Measurements from ENCODE around the gene DHX32.
A peak's percentile ranks its signal among the peaks of the same experiment; 100 is the strongest.
"Not testable (repeated sequence)": the region's sequence is repeated elsewhere in the genome, so short reads cannot be mapped to it uniquely, and the experiment has no call there.

DHX32 gene

DNA sequence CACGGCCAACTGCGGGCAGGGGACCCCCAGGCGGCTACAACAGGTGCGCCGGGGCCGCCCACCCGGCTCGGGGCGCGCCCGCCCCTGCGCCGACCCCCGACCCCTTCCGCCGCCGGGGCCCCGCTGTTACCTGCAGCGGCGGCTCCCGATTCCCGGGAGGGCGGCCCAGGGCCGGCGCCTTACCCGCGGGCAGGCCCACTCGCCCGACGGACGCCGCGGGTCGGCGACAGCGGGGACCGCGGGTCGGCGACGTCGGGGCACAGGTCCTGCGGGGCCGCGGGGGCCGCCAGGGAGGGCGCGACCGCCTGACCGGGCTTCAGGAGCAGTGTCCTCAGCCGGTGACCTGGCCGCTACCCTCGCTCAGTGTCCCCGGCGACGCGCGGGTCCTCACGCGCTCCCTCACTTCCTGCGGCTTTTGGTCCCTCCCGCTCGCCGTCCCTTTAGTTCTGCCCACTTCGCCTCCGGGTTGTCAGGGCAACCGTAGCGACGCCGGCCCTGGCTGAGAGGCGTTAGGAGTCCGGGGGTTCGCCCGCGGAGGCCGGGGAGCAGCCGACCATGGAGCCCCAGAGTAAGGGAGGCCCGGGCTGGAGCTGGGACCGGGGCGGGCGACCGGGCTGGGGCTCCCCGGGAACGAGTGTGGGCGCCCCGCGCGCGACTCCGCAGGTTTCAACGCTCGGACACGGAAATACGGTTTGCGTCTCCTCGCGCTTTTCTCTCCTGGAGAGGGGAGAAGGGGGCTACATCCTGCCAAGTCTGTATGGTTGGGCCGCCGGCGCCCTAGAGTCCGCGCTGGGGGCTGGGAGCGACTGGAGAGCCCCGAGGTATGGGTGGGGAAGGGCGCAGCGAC is 15.2 kb upstream of the DHX32 start, which contains the start of gene FANK1:
Gene FANK1 (plus strand): TSS at position 477 of the 847 bp plus-strand sequence. CDS start 79 bp downstream, at position 556.
- peak; percentile 85 for DNase-seq
- peak; percentile 75 for ATAC-seq

DNA sequence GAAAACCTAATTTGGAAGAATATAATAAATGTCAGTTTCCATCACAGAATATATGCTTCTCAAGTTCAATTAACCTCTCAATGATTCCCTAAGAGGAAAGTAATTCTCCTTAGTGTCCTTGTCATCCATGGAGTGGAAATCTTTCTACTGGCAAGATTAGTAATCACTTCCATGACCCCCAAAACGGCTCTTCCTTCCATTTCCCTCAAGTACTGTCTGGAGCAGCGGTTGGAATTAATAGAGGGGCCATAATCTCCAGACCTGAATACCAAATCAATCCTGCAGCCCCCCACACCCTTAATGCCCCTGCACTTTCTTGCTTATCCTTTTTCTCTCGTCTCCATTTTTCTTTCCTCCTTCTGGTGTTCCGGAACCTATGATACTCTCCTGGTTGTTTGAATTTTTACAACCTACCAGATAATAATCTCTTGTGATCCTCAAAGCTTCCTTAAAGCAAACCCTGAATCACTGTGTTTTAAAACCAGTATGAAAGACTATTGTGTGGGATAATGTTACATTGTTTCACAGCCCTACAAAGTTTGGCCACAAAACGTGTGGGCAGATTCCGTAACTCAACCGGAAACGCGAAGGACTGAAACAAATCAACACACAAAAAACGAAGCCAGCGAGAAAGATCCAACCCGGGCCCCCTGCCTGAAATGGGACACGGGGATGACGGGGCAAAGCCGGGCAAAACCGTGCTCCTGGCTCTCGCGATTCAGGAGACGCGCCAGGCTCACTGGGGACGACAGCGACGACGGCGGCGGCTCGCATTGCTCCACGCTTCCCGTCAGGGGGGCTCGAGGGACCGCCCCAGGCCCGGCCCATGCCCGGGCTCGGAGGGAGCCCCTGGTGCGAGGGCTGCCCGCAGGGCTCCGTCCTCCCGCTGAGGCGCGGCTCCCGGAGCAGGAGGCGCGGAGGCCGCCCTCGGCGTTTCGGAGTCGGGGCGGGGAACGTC is 14.3 kb upstream of the DHX32 start:
- peak; percentile 77 for ATAC-seq
- DNase-seq: peak; percentile 61

DNA sequence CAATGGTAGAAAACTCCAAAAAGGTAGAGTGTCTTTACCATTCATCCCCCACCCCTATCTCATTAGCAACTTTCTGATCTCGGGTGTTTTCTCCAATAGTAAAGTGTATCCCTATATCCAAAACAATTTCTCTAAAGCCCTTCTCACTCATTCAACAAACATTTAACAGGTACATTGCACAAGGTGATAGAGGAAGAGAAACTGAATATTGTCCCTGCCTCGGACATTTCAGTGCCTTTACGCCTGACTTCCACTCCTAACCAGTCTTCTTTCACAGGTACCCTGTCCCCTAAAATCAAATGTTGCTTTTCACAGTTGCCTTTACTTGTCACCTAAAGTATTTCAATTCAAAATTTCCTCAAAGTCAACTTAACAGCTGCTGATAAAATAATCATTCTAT is 13.1 kb upstream of the DHX32 start:
- ATAC-seq, DNase-seq: not testable (repeated sequence)

DNA sequence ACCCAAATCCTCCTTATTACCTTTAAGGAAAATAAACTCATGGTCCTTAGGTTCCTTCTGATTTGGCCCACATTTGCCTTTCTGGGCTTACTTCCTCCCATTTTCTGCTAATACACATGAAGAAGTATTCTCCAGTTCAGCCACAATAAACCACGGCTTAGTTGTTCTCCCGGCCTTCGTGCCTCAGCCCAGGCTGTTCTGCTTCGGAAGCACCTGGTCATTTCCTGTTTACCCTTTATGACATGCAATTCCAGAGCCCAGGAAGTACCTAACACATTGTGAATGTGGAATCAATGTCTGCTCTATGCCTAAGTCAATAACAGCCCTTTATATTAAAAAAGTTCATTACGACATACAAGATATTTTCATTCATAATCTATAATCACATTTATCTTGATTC is 11.3 kb upstream of the DHX32 start:
- DNase-seq, ATAC-seq: not testable (repeated sequence)

DNA sequence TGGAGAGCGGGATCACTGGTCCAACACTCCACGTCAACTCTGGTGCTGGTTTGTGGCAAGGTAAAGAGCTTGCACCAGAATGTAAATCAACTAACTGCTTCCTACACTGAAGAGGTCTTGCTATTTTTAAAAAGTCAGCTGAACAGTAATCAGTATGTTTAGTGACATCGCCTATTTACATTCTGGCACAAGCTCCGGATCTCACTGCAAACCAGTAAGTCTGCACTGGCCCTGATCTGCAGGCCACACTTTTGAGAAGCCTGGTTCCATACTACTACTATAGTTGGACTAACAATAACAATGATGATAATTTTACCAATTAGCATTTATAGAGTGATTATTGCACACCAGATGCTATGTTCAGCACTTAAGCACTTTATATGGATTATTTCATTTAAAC is 8.3 kb upstream of the DHX32 start:
- not testable (repeated sequence) for DNase-seq, ATAC-seq

DNA sequence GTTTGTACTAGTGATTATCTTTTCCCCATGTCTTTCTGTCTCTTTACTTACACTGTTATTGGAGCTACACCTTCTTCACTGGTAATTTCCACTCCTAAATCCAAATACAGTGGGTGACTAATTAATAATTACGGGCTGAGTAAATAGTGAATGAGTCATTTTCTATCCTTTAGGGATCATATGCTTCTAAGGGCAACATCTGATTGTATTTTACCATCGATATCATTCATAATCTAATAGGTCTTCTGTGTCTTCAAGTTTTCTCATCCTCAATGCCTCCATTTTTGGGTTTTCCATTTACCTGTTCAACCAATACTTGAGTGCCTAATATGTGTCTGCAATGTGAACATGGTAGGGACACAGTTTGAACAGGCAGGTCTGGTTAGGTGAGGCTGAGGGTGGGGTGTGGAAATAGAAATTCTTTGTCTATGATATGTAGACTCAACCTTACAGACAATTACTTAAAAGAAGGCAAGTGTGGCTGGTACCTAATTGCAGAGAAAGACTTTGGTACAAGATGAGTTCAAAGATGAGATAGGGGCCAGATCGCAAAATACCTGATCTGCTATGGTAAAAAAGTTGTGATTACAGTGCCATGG is 5.9 kb upstream of the DHX32 start:
- ATAC-seq (no peak), DNase-seq (no peak)

DNA sequence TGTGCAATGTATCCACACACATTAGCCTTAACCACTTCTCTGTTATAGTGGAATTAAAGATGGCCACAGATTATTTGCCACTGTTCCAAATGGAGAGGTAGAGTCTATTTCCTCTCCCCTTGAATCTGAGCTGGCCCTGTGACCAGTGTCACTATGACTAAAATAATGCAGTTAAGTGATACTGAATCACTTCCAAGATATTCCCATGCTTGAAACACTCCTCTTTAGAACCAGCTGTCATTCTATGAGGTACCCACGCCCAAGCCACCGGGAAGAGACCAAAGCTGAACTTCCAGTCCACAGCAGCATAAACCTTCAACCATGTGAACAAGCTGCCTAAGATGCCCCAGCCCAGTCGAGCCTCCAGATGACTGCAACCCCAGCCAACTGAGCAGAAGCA is 2.1 kb upstream of the DHX32 start:
- ATAC-seq (no peak), DNase-seq (no peak)

DNA sequence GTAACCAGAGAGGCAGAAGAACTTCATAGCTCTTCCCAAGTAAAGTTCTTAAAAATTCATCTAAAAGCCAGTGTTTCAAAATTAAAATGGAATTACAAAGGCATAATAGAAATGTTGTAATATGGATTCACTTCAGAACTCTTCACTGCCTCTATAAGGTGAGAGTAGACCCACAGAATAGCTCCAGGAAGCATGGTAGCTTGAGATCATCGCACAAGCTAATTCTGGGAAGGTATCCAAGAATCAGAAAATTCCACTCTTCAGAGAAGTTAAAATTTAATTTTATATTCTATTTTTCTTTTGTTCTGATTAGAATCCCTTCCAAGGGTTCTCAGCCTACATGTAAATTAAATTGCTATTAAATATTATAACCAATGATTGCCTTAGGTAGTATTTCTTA is 1.5 kb upstream of the DHX32 start:
- no peak for DNase-seq
- no peak for ATAC-seq

DNA sequence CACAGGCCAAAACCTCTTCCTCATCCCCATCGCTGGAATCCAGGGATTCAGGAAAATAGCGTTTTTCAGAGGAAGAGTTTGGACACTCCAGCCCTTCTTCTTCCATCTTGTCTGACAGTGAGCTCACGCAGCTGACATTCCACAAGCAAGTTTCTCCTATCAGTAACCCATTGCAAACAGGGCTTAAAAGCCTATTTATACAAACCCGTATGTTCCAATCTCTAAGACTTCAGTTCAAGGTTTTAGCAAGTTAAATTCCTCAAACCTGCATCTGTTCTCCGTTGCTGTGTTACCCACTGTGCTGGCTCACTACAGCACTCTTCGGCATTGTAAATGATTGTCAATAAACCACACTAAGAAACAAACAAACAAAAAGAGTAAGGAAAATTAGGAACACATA is 373 bp downstream of the DHX32 start:
- DNase-seq: no peak
- ATAC-seq: no peak

DNA sequence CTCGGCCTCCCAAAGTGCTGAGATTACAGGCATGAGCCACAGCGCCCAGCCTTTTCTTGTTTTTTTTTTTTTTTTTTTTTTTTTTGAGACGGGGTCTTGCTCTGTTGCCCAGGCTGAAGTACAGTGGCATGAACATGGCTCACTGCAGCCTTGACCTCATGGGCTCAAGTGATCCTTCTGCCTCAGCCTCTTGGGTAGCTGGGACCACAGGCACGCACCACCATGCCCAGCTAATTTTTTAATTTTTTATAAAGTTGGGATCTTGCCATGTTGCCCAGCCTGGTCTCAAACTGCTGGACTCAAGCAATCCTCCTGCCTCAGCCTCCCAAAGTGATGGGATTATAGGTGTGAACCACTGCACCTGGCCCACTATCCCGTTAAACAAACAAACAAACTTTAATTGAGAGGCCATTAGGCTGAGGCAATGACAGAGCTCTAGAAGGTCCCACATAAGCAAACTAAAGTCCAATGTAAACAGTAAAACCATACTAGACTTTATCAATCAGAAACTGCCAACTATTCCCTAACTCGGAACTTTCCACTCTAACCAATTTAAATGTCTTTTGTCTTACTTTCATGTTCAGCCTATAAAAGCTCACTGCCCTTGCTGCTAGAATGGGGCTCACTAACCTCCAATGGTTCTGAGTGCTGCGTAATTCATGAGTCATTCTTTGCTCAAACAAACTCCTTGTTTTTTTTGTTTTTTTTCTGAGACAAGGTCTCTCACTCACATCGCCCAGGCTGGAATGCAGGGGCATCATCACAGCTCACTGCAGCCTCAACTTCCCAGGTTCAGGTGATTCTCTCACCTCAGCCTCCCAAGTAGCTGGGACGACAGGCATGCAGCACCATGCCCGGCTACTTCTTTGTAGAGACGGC is 1.9 kb downstream of the DHX32 start:
- DNase-seq (no peak), ATAC-seq (no peak)

DNA sequence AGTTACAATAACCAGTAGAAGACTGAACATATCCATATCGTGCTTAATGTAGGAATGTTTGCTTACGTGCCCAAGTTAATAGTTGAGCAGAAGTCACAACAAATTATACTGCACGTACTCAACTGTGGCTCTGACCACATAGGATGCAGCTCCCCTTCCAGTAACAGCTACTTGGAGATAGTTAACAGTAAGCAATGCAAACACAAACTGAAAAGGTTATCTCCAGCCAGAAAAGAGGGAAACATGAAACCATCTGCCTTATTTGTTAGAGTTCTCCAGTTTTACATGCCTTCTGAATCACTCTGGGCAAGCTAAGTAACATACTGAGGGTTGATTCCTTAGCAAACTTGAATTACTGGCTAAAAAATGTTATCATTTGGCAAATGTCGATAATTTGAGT is 9.8 kb downstream of the DHX32 start:
- ATAC-seq (no peak), DNase-seq (no peak)

DNA sequence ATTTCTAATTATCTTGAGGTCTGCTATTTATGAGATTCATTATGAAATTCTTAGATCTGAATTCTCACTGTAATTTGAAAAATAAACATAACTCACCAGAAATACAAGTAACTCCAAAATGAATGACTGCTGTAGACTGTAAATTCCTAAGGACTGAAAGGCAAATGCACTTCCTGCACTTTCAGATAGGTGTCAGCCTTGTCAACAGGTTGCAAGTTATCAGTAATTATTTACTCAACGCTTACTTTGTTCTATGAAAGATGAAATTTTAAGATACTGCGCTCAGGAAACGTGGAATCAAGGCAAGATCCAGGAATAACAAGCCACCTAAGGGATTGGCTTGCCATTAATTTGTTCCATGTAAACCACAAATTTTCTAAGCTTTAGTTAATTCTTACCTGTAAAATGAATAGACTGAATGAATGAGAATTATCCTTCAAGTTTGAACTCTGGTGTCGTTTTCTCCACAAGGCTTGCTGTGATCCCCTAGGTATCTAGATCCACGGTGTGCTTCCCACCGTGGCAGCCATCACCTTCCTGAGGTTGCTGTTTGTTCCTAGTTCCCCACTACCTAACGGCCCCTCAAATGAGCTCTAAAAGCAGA is 12.6 kb downstream of the DHX32 start:
- peak; percentile 10 for DNase-seq

DNA sequence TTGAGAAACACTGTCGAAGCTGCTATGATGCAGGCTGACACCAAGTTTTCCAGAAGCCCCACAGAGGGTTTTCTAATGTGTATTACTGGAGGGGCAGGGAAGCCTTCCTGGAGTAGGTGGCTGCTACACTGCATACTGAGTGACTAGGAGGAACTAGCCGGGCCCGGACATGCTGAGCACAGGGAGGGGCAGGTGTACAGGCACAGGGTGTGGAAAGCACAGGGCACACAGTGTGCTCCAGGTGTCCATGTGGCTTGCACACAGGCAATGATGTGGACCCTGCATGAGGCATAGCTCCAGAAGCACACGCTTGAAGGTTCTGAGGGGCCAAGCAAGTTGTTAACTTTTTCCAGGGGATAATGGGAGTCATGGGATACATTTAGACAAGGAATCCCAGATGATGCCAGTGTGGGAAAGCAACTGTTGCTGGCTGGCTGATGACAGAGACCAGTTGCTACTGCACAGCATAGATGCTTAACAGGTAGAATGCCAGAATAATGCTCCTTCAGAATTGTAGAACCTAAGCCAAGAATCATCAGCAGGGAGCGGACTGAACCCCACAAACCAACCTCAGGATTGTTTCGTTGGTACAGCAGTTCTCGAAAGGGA is 14.6 kb downstream of the DHX32 start:
- peak; percentile 28 for ATAC-seq
- no peak for DNase-seq

More for the DNA sequence above, 12.6 kb downstream of the DHX32 start:
- no peak for ATAC-seq

DNA sequence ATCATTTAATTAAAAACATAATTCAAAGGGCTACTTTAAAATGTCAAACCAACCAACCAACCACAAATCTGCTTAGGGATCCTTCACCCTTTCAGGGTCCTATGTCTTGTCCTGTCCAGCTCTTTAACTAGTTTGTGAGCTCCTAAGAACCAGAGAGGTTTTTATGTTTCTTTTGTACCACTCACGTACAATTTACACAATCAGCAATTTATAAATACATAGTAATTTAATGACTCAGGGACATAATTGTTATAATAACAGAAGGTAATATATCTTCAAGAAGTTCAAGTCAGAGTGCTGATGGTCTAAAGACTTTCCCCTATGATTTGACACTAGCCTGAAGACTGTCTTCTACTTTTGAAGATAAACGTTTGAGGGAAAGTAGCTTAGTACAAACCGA is 16.0 kb downstream of the DHX32 start:
- ATAC-seq: no peak
- no peak for DNase-seq

DNA sequence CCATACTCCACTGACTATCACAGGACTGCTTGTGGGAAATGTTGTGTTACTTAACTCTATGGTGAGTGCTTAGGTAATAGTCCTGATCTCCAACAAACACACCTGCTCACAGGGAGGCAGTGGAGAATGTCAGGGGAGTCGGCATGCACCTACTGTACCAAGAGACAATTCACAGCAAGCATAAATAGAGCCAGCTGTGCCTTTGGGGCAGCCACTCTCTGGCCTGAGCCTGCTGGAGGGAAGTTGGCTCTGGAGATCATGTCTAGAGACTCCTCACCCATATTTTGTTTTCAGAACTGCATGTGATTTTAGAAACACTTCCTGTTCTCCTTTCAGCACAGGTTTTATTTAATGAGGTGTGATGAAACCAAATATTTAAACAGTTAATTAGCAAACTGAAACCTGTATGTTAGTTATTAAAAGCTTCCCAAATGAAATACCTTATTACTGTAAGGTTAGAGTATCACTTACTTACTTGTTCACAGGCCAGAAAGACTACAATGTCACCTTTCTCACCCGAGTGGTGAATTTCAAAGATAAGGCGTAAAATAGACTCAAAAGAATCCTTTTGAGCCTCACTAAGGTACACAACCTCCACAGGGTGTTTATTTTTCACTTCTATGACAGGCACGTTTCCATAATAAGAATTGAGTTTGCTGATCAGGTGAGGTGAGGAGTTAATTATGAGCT is 21.8 kb downstream of the DHX32 start:
- ATAC-seq (no peak), DNase-seq (no peak)

DNA sequence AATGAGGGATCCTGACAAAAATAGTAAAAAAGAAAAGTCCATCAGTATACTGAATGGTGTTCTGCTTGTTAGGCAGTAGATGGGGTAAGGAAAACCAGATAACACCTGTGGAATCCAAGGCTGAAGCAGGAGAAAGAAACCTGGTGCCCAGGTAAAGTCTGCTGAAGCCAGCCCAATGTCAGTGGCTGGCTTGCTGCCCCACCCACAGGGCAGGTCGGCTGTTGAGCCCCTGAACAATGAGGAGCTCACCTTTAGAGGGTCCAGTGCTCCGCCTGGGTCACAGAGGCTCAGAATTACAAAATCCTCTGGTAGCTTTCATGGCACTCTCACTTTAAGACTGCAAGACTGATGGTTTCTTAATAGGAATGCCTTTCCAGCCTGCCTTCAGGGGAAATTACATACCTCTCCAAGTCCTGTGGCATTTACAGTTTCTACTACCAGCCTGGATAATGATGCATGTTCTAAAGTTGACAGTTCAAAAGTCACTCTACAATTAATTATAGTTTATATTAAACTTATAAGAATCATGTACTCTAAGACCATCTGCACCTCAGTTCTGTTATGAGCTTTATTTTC is 23.8 kb downstream of the DHX32 start:
- ATAC-seq (no peak), DNase-seq (no peak)

DNA sequence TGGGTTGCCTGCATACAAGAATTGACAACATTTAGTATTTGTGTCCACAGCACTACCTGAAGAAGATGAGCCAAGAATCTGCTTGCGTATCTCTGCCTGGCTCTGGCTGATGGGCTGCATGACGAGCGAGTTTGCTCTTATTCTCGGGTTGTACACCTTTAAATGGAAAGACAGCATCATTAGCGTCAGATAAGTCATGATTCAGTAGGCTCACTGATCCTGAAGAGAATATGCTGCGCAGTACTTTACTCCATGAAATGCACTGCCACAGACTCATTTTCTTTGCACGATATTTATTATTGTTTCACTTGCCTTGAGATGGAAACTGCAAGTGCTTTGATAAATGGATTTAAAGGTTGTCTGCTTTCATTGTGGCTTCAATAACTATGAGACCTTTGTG is 28.6 kb downstream of the DHX32 start:
- DNase-seq (no peak), ATAC-seq (no peak)

DNA sequence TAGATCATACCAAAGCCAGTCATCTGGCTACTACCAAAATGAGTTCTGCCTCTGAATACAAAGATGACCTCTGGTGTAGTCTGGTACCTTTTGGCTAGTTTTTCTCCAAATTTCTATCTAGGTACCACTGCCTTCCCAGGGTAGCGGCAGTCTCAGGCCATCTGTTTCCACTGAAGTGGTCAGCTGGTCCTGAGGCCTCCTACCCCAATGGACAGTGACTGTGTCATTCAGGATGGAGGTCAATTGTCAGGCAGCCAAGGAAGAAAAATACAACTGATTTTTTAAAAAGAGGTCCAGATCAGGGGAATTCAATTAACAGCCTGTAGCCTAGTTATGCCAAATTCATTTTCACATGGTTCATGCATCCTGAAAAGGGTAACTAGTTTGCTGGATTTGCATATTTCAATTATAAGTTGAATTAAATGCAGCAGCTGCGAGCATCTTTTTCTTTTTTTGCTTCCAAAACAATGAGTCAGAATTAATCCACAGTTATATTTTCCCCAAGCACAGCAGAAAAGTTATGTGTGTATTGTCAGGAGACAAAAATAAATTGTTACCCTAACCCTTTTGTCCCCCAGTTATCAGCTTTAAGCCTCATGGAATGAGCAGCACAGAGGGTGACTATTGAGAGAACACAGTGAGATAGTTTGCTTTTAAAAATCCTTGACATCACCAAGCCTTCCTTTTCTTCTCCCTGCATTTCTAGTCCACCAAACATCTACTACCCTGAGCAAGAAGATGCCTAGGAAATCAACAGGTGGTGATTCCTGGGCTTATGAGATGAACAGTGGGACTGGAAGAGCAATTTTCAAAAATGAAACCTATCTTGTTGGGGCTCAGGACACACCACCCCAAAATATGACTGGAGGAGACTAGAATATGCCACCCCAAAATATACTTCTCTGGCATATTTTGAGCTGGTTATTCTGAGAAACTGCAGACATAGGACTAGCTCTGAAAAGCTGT is 30.0 kb downstream of the DHX32 start:
- DNase-seq (no peak), ATAC-seq (no peak)
